HG02973 (cell line): ENCODE measurements around the gene RPL13A.

ENCODE experiments used
- ATAC-seq: cut with Tn5 transposase; IDR thresholded peaks from one replicate; pipeline ENCODE4 v1.9.1; 2021; ENCODE audit warnings: moderate library complexity; ENCODE audit not compliant: unreplicated experiment

RPL13A gene

GRCh38 chr19:49539192-49539952 is 52.0 kb downstream of the RPL13A start:
- no peak for ATAC-seq
